NOMO-1 treated with dmso at 0.1 percent for 144 hours (cell line): ENCODE results near the gene PKN1.
"Not testable (repeated sequence)": the region's sequence is repeated elsewhere in the genome, so short reads cannot be mapped to it uniquely, and the experiment has no call there.

Experiments used
- DNase-seq: peaks from one replicate; lab custom pipeline; 2025; ENCODE audit not compliant: unreplicated experiment; lab: John Stamatoyannopoulos, UW

PKN1 gene

DNA sequence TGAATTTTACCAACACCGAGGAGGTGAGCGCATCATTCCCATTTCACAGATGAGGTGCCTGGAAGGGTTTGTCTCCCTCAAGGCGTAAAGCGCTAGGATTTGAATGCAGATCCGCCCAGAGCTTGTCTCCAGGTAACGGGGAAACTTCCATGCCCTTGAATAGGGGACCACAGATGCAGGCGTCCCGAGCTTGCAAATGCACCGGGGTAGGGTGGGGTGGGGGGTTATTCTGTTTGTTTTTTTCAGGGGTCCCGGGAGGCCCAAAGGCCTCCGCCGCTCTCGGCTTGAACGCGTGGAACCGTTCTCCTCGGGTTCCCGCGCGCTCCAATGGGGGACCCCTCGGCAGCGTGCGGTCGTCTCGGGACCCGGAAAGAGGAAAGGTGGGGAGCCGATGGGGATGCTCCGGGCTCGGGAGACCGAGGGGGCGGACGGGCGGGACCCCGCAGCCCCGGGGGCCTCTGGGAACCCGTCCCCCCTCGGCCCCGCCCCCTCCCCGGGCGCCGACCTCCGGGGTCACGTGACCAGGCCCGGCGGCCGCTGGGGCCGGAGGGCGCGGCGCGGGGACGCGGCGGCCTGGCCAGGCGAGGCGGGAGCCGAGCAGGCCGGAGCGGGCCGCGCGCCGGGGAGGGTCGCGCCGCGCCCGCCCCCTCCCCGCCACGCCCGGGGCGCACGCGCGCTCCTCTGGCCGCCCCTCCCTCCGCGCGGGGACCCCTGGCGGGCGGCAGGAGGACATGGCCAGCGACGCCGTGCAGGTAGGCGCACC, at the start of gene PKN1:
TSS of gene PKN1 (plus strand) at position 516 of the 763 bp plus-strand sequence. CDS start at position 732, 216 bp downstream.
- no peak for DNase-seq

DNA sequence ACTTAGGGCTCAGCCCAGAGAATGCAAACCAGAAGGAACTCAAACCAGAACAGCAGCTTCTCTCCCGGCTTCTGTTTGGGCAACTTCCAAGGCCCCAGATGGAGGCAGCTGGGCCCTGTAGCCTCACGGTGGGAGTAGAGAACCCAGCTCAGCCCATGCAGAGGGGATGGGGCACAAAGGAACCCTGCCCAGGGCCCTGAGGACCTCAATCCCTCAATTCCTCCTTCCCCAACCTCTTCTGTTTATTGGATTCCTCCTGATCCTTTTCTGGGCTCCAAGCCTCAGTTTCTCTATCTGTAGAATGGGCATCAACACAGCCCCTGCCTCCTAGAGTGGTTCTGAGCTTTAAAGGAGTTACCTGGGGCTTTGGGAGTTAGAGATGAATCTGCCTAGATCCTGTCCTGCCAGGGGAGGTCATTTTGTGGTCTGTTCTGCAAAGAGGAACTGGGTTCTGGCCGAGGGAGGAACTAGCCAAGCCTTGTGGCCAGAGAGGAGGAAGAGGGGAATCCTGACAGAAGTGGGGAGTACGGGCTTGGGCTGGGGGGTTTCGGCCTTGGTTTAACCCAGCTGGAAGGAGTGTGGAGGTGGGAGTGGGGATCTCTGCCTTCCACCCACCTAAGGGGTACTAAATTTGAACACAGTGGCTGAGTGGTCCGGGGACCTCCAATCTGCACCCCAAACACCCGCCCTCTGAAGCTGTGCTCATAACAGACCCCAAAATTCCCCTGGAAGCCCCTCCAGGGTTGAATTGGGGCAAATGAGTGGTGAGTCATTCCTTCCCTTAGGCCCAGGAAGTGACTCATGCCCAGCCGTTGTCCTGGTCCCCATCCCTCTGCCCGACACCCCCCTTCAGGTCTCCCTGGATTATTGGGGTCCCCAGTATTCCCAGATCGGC, 49.2 kb upstream of the PKN1 start:
- peak; percentile 73 for DNase-seq

DNA sequence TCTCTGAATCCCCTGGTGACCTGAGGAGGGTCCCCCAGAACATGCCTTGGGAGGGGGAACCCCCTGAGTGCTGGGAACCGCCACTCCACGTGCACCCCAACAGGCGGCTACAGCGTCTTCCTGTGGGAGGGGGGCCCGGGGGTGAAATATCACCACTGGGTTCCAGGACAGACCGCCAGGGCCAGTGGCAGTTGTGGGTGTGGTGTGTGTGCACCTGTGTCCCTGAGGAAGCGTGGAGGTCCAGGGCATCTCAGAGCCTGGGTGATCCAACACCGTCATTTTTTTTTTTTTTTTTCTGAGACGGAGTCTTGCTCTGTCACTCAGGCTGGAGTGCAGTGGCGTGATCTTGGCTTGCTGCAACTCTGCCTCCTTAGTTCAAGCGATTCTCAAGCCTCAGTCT, 47.6 kb upstream of the PKN1 start:
- DNase-seq: no peak

DNA sequence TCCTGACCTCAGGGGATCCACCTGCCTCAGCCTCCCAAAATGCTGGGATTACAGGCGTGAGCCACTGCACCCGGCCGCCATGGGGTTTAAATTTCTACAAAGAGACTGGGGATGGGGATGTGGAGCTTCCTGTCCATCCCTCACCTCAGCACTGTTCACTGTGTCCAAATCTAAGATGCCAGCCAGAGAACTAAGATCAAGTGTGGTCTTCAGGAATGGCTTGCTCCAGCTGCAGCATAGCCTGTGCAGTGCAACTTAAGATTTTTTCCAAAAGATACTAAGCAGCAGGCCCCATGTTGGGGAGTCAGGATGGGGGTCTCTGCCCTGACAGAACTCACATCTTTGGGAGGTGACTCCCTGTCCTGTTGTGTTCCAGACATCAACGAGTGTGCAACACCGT, 42.6 kb upstream of the PKN1 start:
- no peak for DNase-seq

DNA sequence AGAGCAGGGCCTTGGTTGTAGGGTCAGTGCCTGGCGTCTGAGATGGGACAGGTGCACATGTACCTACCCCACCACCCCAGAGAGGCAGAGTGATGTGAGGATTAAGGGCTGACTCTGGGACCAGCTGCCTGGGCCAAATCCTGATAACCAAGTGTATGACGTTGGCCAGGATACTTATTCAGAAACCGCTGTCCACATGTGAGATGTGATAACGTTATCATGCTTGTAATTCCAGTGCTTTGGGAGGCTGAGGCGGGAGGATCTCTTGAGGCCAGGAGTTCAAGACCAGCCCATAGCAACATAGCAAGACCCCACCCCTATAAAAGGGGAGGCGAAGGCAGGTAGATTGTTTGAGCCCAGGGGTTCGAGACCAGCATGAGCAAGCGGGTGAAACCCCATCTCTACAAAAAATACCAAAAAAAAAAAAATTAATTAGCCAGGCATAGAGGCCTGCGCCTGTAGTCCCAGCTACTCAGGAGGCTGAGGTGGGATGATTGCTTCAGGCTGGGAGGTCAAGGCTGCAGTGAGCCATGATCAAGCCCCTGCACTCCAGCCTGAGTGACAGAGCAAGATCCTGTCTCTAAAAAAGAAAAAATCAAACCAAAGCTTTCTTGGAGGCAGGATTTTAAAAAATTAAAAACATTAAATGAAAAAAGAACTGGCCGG, 41.8 kb upstream of the PKN1 start:
- DNase-seq: no peak

DNA sequence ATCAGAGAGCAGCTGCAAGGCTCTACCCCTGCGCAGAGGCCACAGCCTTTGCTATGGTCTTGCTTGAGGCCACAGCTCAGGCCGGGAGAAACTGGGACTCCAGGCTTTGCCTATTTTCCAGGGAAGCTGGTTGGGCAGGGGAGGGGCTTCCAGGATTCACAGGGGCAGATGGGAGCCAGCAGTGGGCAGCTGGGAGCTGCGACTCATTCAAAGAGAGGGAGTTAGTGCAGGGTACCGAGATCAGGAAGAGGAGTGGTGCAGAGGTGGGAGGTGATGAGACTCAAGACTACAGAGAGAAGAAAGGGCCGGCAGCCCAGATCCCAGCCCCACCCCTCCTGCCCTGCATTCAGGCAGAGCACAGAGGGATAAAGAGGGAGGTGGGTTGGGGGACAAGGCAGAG, 39.8 kb upstream of the PKN1 start:
- no peak for DNase-seq

GRCh38 chr19:14394167-14394566, 38.9 kb upstream of the PKN1 start:
- no peak for DNase-seq

DNA sequence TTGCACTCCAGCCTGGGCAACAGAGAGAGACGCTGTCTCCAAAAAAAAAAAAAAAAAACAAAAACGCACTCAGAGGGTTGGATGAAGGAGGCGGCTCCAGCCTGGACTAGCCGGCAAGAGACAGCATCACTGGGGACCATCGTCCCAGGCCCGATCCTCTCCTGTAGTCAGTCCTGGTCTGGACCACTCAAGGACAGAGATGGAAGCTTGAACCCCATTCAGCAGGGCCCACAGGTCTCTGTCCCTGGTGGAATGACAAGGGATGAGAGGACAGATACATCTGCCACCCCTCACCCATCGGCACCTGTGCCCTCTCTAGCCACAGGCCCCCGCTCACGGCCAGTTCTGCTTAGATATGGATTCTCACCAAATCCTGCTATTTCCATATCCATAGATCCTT, 37.8 kb upstream of the PKN1 start:
- DNase-seq: no peak

DNA sequence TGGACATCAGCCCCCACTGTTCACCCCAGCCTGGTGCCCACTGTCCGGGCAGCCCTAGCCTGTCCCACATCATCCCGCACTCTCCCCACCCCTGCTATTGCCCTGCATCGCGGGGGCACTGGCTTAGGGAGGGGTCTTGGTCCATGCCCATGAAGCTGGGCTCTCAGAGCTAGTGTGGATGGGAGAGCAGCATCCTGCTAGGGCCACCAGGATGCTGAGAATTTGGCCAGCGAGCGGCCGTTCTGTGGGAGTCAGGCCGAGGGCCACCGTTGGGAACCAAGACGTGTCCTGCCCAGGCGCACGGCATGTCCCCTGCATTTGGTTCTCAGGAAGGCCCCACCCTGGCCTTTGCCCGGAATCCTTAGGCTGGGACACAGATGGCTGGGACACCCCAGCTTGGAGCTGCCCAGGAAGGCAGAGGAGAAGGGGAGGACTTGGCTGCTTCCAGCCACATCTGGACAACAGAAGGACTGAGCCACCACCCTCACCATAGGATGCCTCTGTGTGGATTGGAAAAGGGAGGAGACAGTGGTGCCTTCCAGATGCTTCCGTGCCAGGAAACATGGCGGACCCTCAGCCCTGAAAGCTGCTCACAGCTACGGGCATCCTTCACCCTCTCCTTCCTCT, 37.3 kb upstream of the PKN1 start:
- peak; percentile 12 for DNase-seq

DNA sequence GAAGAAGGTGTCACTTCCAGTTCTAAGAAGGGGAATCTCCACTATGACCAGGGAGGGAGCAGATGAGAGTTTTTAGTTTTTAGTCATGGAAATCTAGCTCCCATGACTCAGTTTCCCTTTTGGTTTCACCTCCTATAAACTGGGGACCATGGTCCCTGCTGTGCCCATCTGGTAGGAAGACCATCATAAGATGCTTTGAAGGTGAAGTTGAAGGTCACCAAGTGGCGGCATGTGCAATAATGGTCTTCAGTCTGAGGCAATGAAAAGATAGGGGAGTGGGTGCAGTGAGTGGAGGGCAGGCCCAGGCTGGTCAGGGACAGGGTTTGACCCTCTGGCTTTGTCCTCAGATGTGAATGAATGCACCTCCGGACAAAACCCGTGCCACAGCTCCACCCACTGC, 36.4 kb upstream of the PKN1 start:
- DNase-seq: not testable (repeated sequence)

DNA sequence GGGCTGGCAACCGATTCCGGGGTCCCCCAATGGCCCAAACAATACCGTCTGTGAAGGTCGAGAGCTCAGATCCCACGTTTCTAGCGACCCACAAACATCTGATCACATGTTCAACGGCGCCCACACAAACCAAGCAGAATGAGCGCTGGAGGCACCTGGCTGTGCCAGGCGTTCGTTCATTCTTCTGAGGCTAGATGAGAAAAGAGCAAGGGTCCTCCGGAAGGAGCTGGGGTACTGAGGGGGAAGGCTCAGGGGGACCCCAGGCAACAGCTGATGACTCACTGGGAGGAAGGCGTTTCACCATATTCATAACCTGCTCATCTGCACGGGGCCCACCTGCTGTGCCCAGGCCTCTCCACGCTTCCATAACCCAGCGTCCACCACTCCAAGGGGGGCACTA, 35.9 kb upstream of the PKN1 start:
- DNase-seq: not testable (repeated sequence)

DNA sequence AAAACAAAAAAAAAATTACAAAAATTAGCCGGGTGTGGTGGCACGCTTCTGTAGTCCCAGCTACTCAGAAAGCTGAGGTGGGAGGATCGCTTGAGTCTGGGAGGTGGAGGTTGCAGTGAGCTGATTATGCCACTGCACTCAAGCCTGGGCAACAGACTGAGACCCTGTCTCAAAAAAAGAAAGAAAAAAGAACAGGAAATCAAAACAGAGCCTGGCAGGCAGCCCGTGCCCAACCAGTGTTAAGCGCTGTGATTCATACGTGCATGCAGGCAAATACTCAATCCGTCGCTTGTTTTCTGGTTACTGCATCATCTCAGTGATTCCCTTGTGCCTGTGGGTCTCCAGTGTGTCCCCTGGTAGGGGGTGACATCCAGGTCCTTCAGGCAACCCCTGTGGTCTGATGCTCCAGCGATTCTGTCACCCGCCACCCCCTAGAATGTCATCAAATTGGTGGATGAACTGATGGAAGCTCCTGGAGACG, 32.1 kb upstream of the PKN1 start:
- no peak for DNase-seq

- no peak for DNase-seq
Observed at GRCh38 chr19:14401468-14402195, 31.5 kb upstream of the PKN1 start.

DNA sequence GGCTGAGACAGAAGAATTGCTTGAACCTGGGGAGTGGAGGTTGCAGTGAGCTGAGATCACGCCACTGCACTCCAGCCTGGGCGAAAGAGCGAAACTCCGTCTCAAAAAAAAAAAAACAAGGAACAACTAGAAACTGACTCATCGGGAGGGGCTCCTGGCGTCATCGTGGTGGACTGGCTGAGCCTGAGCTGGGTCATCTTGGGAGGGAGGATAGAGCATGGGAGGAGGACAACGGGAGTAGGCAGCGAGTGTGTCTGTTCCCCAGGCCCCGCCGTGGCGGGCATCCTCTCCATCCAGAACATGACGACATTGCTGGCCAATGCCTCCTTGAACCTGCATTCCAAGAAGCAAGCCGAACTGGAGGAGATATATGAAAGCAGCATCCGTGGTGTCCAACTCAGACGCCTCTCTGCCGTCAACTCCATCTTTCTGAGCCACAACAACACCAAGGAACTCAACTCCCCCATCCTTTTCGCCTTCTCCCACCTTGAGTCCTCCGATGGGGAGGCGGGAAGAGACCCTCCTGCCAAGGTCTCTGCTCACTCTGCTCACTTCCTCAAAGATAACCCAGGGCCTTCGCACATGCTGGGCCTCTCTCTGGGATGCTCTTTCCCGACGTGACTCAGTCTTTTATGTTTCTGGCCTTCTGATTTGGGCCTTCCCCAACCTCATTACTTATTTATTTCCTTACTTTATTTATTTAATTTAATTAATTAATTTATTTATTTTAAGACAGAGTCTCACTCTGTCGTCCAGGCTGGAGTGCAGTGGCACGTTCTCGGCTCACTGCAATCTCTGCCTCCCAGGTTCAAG, 30.6 kb upstream of the PKN1 start:
- no peak for DNase-seq

DNA sequence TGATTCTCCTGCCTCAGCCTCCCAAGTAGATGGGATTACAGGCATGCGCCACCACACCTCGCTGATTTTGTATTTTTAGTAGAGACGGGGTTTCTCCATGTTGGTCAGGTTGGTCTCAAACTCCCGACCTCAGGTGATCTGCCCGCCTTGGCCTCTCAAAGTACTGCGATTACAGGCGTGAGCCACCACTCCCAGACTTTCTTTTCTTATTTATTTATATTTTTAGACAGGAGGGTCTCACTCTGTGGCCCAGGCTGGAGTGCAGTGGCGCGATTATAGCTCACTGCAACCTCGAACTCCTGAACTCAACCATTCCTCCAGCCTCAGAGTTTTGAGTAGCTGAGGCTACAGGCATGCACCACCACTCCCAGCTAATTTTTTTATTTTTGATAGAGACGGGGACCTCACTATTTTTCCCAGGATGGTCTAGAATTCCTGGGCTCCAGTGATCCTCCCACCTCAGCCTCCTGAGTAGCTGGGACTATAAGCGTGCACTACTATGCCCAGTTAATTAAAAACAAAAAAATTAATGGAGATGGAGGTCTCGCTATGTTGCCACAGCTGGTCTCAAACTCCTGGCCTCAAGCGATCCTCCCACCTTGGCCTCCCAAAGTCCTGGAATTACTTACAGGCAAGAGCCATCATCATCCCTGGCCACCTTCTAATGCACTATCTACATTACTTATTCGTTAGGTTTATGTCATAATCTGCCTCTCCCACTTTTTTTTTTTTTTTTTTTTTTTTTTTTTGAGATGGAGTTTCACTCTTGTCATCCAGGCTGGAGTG, 29.8 kb upstream of the PKN1 start:
- not testable (repeated sequence) for DNase-seq

GRCh38 chr19:14404312-14404711, 28.8 kb upstream of the PKN1 start:
- no peak for DNase-seq

GRCh38 chr19:14405380-14405757, 27.7 kb upstream of the PKN1 start:
- no peak for DNase-seq

- peak; percentile 83 for DNase-seq
Observed at GRCh38 chr19:14405758-14406644, 27.1 kb upstream of the PKN1 start.
